CMK (cell line): Measurements from ENCODE around the gene RAB44.
"Not testable (repeated sequence)": the region's sequence is repeated elsewhere in the genome, so short reads cannot be mapped to it uniquely, and the experiment has no call there.

ENCODE experiments used
- DNase-seq: peaks from one replicate; pipeline ENCODE4 v3.0.0-alpha.2; 2010; ENCODE audit warnings: low read depth

Gene RAB44

GRCh38 chr6:36706339-36706738 lies 8.7 kb downstream of the RAB44 start:
- no peak for DNase-seq

DNA sequence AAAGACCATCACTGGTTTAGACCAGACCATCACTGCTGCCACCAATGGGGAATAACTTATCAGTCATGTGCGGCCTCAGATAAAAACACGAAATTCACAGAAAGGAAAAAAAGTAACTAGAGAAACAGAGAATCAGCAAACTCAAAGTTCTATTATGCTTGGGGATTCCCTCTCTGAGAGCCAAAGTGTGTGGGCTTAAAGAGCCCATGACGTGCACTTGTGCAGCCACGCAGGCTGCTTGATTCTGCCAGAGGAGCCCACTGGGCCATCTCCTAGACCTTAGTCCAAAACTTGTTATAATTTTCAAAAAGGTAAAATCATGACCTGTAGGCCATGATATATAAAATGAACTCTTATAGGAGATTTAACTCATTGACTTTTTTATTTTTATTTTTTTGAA lies 15.2 kb downstream of the RAB44 start:
- no peak for DNase-seq

DNA sequence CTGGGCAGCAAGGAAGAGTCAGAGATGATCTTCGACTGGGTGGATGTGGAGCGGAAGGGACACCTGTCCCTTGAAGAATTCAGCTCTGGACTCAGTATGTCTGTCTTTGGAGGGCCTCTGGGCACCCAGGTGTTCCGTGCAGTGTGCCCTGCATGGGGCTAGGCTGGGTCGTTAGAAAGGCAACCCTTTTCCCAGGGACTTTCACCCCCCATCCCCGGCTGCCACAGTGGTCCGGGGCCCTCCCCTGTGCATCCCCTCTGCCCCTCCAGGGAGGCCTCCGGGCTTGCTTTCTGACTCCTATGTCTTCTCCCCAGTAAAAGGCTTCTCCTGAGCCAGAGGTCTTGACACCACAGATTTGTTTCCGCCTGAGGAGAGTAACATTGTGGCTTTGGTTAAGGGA lies 16.2 kb downstream of the RAB44 start:
- no peak for DNase-seq

GRCh38 chr6:36714511-36714910 lies 16.9 kb downstream of the RAB44 start:
- DNase-seq, result no peak

DNA sequence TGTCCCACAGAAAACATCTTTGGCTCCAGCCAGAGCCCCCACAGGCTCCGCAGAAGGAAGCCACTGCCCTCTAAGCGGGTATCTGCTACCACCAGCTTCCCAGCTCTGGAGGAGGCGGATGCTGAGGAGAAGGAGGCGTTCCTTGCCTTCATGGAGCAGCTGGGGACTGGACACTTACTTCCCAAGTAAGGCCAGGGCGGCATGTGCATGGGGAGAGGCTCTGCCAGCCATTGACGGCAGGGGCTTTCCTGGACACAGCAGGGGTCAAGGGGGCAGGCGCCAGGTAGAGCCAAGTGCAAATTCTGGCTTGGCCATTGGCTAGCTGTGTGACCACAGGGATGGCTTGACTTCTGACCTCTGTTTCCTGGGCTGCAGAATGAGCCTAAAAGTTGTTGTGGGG lies 17.8 kb downstream of the RAB44 start:
- no peak for DNase-seq

DNA sequence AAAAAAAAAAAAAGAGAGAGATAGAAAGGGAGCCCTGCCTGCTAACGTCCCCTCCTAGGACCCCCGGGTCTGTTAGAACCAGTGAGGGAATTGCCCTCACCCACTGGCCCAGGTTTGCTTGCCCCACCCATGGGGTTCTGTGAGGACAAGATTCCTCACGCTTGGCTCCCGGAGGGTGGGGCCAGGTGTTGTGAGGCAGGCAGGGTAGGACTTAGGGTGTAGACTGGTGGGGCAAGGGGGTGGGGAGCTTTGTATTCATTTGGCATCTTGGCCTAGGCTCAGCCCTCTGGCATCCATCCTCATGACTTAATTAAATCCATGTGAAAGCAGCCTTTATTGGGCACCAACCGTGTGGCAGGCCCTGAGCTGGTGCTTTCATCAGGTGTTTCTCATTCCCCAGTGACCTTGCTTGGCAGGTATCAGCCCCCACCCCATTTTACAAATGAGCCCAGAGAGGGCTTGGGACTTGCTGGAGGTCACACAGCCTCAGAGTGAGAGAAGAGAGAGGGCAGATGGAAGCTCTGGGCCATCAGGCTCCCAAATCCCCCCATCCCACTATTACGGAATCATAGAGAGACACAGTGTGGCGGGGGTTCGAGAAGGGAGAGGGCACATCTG lies 19.0 kb downstream of the RAB44 start:
- no peak for DNase-seq

- no peak for DNase-seq
Observed at GRCh38 chr6:36717231-36717825, 19.7 kb downstream of the RAB44 start.

- no peak for DNase-seq
Observed at GRCh38 chr6:36717871-36718540, 20.4 kb downstream of the RAB44 start.

DNA sequence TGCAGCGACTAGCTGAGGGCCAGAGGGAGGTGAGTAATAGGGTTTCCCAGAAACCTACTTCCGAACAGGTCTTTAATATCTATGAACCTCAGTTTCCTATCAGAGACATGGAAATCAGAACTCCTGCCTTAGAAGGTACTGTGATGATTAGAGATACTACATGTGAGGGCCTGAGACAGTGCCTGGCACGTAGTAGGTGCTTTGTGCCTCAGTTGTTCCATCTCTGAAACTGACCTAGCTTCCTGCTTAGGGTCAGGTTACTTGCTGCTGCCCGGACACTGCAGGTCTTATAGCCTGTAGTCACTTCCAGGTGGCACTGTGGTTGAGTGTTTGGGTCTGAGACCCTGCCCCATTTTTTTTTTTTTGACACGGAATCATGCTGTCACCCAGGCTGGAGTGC lies 20.9 kb downstream of the RAB44 start:
- no peak for DNase-seq

DNA sequence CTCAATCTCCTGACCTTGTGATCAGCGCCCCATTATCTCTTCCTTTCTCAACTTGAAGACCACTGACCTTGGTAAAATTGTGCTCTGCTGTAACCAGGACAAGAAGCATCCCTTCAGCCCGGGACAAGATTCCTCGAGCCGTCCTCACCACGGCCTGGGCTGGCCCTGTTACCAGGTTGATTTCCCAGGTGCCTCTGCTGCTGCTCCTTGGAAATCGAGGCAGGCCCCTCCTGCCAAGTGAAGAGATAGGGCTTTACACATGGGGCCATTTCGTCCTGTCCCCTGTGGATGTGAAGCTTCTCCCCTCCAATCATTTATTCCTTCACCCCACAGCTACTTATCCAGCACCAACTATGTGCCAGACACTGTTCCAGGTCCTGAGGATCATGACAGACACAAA lies 21.5 kb downstream of the RAB44 start:
- DNase-seq, result no peak

DNA sequence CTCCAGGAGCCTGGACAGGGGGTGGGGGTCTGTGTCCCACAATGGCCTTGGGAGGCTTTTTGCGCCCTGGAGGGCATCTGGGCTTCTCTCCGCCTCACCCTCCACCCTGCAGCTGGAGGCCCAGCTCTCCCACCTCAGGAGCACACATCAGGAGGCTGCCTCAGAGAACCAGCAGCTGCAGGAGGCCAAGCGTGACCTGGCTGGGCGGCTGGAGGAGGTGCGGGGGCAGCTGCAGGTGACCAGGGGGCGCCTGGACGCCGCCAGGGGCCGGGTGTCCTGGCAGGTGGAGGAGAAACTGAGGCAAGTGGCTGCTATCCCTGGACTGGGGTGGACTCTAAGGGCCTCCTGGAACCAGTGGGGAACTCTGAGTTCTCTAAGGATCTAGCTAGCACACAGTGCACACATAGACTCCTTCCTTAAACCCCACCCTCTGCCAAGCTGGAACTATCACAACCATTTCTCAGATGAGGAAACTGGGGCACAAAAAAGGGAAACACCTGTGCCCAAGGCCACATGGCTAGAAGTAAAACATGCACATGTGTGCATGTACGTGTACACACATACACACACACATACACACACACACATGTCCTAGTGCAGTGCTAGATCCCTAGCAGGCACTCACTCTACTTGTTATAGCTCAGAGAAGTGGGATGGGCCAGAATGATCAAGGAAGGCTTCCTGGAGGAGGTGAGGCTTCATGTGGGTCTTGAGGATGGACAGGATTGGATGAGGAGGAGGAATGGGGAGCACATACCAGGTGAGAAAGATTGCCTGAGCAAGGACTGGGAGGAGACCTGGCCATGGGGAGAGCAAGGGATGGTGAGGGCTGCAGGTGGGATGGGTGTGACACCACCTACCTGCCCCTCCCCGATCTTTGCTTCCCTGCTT lies 22.9 kb downstream of the RAB44 start:
- DNase-seq, result no peak

- DNase-seq, result no peak
Observed at GRCh38 chr6:36721369-36722140, 23.9 kb downstream of the RAB44 start.

- DNase-seq, result no peak
Observed at GRCh38 chr6:36722365-36722764, 24.7 kb downstream of the RAB44 start.

- DNase-seq, result no peak
Observed at GRCh38 chr6:36722879-36723278, 25.3 kb downstream of the RAB44 start.

DNA sequence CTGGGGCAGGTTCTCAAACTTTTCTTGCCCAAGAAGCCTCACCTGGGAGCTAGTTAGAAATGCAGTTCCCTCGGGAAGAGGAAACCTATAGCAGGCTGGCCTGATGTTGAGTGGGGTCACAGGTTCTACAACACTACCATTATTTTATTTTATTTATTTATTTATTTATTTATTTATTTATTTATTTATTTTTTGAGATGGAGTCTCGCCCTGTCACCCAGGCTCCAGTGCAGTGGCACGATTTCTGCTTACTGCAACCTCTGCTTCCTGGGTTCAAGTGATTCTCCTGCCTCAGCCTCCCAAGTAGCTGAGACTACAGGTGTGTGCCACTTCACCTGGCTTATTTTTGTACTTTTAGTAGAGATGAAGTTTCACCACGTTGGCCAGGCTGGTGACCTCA lies 26.4 kb downstream of the RAB44 start:
- not testable (repeated sequence) for DNase-seq

- DNase-seq, result no peak
Observed at GRCh38 chr6:36724514-36725390, 27.1 kb downstream of the RAB44 start.

DNA sequence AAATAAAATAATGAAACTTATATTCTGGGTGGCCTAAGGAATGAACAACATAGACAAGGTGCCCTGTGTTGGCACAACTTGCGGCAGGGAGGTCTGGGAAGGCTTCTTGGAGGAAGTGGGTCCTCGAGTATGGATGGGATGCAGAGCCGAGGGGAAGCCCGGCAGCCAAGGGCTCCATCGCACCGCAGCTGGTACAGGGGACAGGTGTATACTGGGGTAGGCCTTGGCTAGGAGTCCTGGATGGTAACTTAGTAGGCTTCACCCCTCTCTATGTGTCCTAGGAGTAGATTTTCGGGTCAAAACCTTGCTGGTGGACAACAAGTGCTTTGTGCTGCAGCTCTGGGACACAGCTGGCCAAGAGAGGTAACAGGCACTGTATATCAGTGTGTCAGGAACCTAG lies 28.0 kb downstream of the RAB44 start:
- DNase-seq, result no peak

GRCh38 chr6:36727505-36728021 lies 29.9 kb downstream of the RAB44 start:
- DNase-seq, result no peak

- DNase-seq, result no peak
Observed at GRCh38 chr6:36728289-36729160, 30.9 kb downstream of the RAB44 start.

- DNase-seq, result no peak
Observed at GRCh38 chr6:36729161-36729524, 31.5 kb downstream of the RAB44 start.
